IMR-90 (cell line): ENCODE measurements around the gene EZR. TPM values are rescaled to one million over a fixed set of nuclear protein-coding genes. Genes with fewer than 3 reads are reported as not detected.

Source experiments
- ATAC-seq: fragments of 200-7000 bp; cut with Tn5 transposase; 2 replicates; pipeline ENCODE4 v1.9.1; 2020; ENCODE audit warnings: low read depth, mild to moderate bottlenecking, moderate library complexity
- BruUV-seq: library from RNA; stranded (reverse); fragments of 400-500 nt; replicated peaks from 2 replicates; lab custom pipeline; 2021; lab: Mats Ljungman, UMichigan
- CTCF ChIA-PET: fragments of 300-600 bp; formaldehyde crosslinking; extraction: SDS; loops from one replicate; lab custom pipeline; 2021; ENCODE audit warnings: antibody characterized with exemption; lab: Yijun Ruan, JAX
- POLR2A ChIA-PET: fragments of 300-600 bp; sonication (Branson Sonifier 250); formaldehyde crosslinking; loops from one replicate; lab custom pipeline; 2022; ENCODE audit warnings: antibody characterized with exemption; ENCODE audit not compliant: unreplicated experiment; lab: Charles Lee
- DNase-seq: peaks from one replicate; pipeline ENCODE4 v3.0.0; 2013
- H2AFZ ChIP-seq: replicated peaks from 2 replicates; pipeline ENCODE3; 2013; ENCODE audit warnings: low read length, mild to moderate bottlenecking; ENCODE audit not compliant: poor library complexity
- H2AK5ac ChIP-seq: 2 replicates; pipeline ENCODE4 v1.6.1; 2013; ENCODE audit warnings: low read depth, low read length, inconsistent platforms
- H2AK9ac ChIP-seq: replicated peaks from 2 replicates; pipeline ENCODE3; 2013; ENCODE audit warnings: mild to moderate bottlenecking, low read depth, low read length, moderate library complexity; ENCODE audit not compliant: poor library complexity
- H2BK120ac ChIP-seq: 2 replicates; pipeline ENCODE4 v1.6.1; 2013; ENCODE audit warnings: low read depth, low read length, inconsistent platforms
- H2BK15ac ChIP-seq: 3 replicates; pipeline ENCODE4 v1.6.1; 2013; ENCODE audit warnings: low read depth, low read length, inconsistent platforms
- H2BK20ac ChIP-seq: 2 replicates; pipeline ENCODE4 v1.6.1; 2013; ENCODE audit warnings: low read depth, mild to moderate bottlenecking, inconsistent platforms, low read length, moderate library complexity
- H2BK5ac ChIP-seq: 2 replicates; pipeline ENCODE4 v1.6.1; 2013; ENCODE audit warnings: mild to moderate bottlenecking, low read depth, low read length, inconsistent platforms; ENCODE audit not compliant: poor library complexity, severe bottlenecking
- H3K14ac ChIP-seq: replicated peaks from 2 replicates; pipeline ENCODE4 v1.6.1; 2013; ENCODE audit warnings: low read depth, low read length, inconsistent platforms
- H3K18ac ChIP-seq: 2 replicates; pipeline ENCODE4 v1.6.1; 2013; ENCODE audit warnings: low read depth, low read length, control low read depth
- H3K23ac ChIP-seq: 2 replicates; pipeline ENCODE4 v1.6.1; 2013; ENCODE audit warnings: low read depth, low read length, inconsistent platforms
- H3K27ac ChIP-seq: 2 replicates; pipeline ENCODE4 v1.5.1; 2013; ENCODE audit warnings: mild to moderate bottlenecking, control low read depth, low read length; ENCODE audit not compliant: insufficient read depth
- H3K27me3 ChIP-seq: 2 replicates; pipeline ENCODE4 v1.6.1; 2013; ENCODE audit warnings: low read length; ENCODE audit not compliant: control insufficient read depth, insufficient read depth
- H3K36me3 ChIP-seq: 2 replicates; pipeline ENCODE4 v1.6.1; 2013; ENCODE audit warnings: low read length, mixed read lengths; ENCODE audit not compliant: control insufficient read depth, insufficient read depth
- H3K4ac ChIP-seq: 2 replicates; pipeline ENCODE4 v1.6.1; 2013; ENCODE audit warnings: low read depth, low read length, inconsistent platforms
- H3K4me1 ChIP-seq: 2 replicates; pipeline ENCODE4 v1.6.1; 2013; ENCODE audit warnings: low read length, mixed read lengths; ENCODE audit not compliant: control insufficient read depth, insufficient read depth
- H3K4me2 ChIP-seq: 2 replicates; pipeline ENCODE4 v1.6.1; 2013; ENCODE audit warnings: low read depth, mild to moderate bottlenecking, control low read depth, low read length, moderate library complexity
- H3K4me3 ChIP-seq: 2 replicates; pipeline ENCODE4 v1.5.1; 2013; ENCODE audit warnings: low read depth, mild to moderate bottlenecking, control low read depth, low read length, moderate library complexity; ENCODE audit not compliant: insufficient read depth
- H3K56ac ChIP-seq: 2 replicates; pipeline ENCODE4 v1.6.1; 2013; ENCODE audit warnings: low read length, inconsistent platforms; ENCODE audit not compliant: insufficient read depth; ENCODE audit errors: extremely low read depth
- H3K79me1 ChIP-seq, 2 experiments: 2 replicates each; pipeline ENCODE4 v1.6.1; 2013; ENCODE audit warnings: low read length in 2 of 2, inconsistent platforms in 1 of 2, low read depth in 1 of 2
- H3K9ac ChIP-seq: 2 replicates; pipeline ENCODE4 v1.6.1; 2013; ENCODE audit warnings: low read depth, low read length, control low read depth
- H3K9me1 ChIP-seq: 2 replicates; pipeline ENCODE4 v1.6.1; 2013; ENCODE audit warnings: low read length, inconsistent platforms; ENCODE audit not compliant: insufficient read depth
- H3K9me3 ChIP-seq: 2 replicates; pipeline ENCODE4 v1.6.1; 2013; ENCODE audit warnings: low read length; ENCODE audit not compliant: control insufficient read depth, insufficient read depth
- H4K20me1 ChIP-seq: 2 replicates; pipeline ENCODE4 v1.6.1; 2013; ENCODE audit warnings: low read length, inconsistent platforms; ENCODE audit not compliant: insufficient read depth
- H4K5ac ChIP-seq: 2 replicates; pipeline ENCODE4 v1.6.1; 2013; ENCODE audit warnings: mild to moderate bottlenecking, low read depth, low read length, control low read depth
- H4K8ac ChIP-seq, 2 experiments: 2 replicates each; pipeline ENCODE4 v1.6.1; 2013; ENCODE audit warnings: low read depth in 2 of 2, low read length in 2 of 2, control low read depth in 1 of 2, inconsistent platforms in 1 of 2
- H4K91ac ChIP-seq: 2 replicates; pipeline ENCODE4 v1.6.1; 2013; ENCODE audit warnings: low read depth, low read length, inconsistent platforms; ENCODE audit not compliant: insufficient read depth
- BHLHE40 ChIP-seq: fragments of 150-350 bp; IDR thresholded peaks from 2 replicates; pipeline ENCODE4 v1.6.1; 2016; ENCODE audit warnings: mild to moderate bottlenecking, low read depth, low read length
- MAFK ChIP-seq: IDR thresholded peaks from 2 replicates; pipeline ENCODE4 v1.6.1; 2012; ENCODE audit warnings: low read depth, low read length, improper control_type of control experiment
- MAZ ChIP-seq: IDR thresholded peaks from 2 replicates; pipeline ENCODE4 v1.6.1; 2012; ENCODE audit warnings: low read depth, mild to moderate bottlenecking, low read length, improper control_type of control experiment, moderate library complexity, borderline replicate concordance
- MXI1 ChIP-seq: IDR thresholded peaks from 2 replicates; pipeline ENCODE4 v1.6.1; 2012; ENCODE audit warnings: low read depth, mild to moderate bottlenecking, low read length, moderate library complexity, borderline replicate concordance
- POLR2A ChIP-seq: IDR thresholded peaks from 2 replicates; pipeline ENCODE4 v1.6.1; 2012; ENCODE audit warnings: mild to moderate bottlenecking, low read depth, low read length
- RAD21 ChIP-seq: IDR thresholded peaks from 2 replicates; pipeline ENCODE4 v1.6.1; 2012; ENCODE audit warnings: low read length, improper control_type of control experiment
- RCOR1 ChIP-seq: IDR thresholded peaks from 2 replicates; pipeline ENCODE4 v1.6.1; 2012; ENCODE audit warnings: mild to moderate bottlenecking, low read length, improper control_type of control experiment; ENCODE audit not compliant: insufficient replicate concordance
- SMC3 ChIP-seq: fragments of 150-350 bp; IDR thresholded peaks from 2 replicates; pipeline ENCODE4 v1.6.1; 2016; ENCODE audit warnings: low read depth, mild to moderate bottlenecking, antibody characterized with exemption, low read length, moderate library complexity
- WGBS, 2 experiments: methylation state at CpG; one replicate each; pipeline versions ENCODE4 v1.1.5 to v1.1.7; 2013; ENCODE audit warnings: missing lambda C conversion rate in 2 of 2; ENCODE audit not compliant: insufficient read length in 1 of 2; ENCODE audit errors: extremely low coverage in 2 of 2; 5-methylcytosine and 5-hydroxymethylcytosine counted together
- dilution Hi-C: fragments of 300-500 bp; cut with HindIII; formaldehyde crosslinking; loops from one replicate; pipeline ENCODE4 v1.14.3; 2018; ENCODE audit warnings: low sequenced_read_pairs; ENCODE audit not compliant: unreplicated experiment
- in situ Hi-C: fragments of 300-500 bp; cut with MboI; formaldehyde crosslinking; loops from 3 replicates; pipeline ENCODE4 v1.14.3; 2019; ENCODE audit warnings: low sequenced_read_pairs, inconsistent platforms, mixed read lengths
- intact Hi-C: fragments of 100-400 bp; cut with micrococcal nuclease; formaldehyde crosslinking; loops from 2 replicates; pipeline ENCODE4 v1.10.0; 2022
- polyA plus RNA-seq, 3 experiments: library from polyadenylated mRNA; depleted of rRNA; stranded (reverse); fragments of >200 nt; gene quantifications; 2 replicates each; pipeline ENCODE4 v1.2.3, GENCODE V29; 2012; ENCODE audit warnings: low replicate concordance in 1 of 3
- total RNA-seq: library from RNA; depleted of rRNA; stranded (reverse); fragments of >200 nt; gene quantifications from 2 replicates; pipeline ENCODE4 v1.2.3, GENCODE V29; 2012
- TF ChIP-seq, protein P1 (sequence below): fragments of 150-350 bp; IDR thresholded peaks from 2 replicates; pipeline ENCODE4 v1.6.1; 2016; ENCODE audit warnings: low read depth, mild to moderate bottlenecking, low read length, moderate library complexity, borderline replicate concordance

Gene EZR
- total and polyA plus RNA-seq, 2 of the 4 experiments (the other 2 are of a cell fraction): 83.8 to 145 TPM

DNA sequence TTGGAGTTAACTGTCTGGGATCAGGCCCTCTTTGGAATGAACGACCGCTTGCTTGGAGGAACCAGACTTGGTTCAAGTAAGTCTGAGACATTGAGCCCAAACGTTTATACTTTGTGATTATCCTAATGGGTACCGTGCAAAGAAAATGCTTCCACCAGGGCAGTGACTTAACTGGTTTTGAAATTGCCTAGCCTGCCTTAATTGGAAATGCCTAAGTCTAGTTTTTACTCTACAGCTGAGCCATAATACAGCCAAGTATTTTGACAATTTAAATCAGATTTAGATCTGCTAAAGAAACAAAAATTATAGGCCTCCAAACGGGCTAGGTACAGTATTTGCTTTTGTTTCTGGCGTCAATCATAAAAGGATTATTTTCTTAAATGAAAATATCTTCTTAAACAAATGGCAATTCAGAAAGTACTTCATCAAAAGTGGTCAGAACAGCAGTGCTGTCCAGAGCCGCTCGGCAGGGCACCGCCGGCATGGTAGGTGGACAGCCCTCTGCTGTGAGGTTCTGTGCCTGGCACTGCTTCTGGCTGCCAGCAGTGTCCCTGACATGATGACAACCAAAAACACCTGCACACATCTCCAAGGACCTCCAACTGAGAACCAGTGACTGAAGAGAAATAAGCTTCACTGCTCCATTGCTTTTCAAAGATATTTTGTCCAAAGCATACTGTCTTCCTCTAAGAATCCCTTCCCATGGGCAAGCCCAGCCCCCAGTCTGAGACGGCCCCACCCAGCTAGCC, 55.6 kb downstream of the EZR start:
- Histone ChIP-seq H3K9me3 (no peaks in the 10 kb centered on the region), H2BK20ac (no peak overlapping the region), H2BK5ac (no peak overlapping the region), H2AK5ac (no peak overlapping the region), H3K79me1 (no peaks in the 10 kb centered on the region), H4K91ac (no peak overlapping the region), H3K14ac (no peak overlapping the region), H3K9me1 (peaks cover 5% of the 10 kb centered on the region; the same call in 1 of the 2 replicates), H2AK9ac (no peak overlapping the region), H3K27ac (no peak overlapping the region), H3K4me1 (no peaks in the 10 kb centered on the region; the same call in 1 of the 2 replicates), H3K4ac (no peak overlapping the region), H3K56ac (no peak overlapping the region), H3K23ac (no peak overlapping the region), H3K9ac (no peak overlapping the region), H4K8ac (no peak overlapping the region), H2BK15ac (no peak overlapping the region), H3K4me3 (no peak overlapping the region), H3K36me3 (peaks cover 31% of the 10 kb centered on the region), H3K18ac (no peak overlapping the region), H4K5ac (no peak overlapping the region), H2AFZ (no peak overlapping the region), H3K27me3 (no peaks in the 10 kb centered on the region), H3K4me2 (no peak overlapping the region), H4K20me1 (no peaks in the 10 kb centered on the region; the same call in 1 of the 2 replicates), H2BK120ac (no peak overlapping the region)
- BruUV-seq: no TSS peak
- dilution Hi-C loops: no loop called here
- no peak for TF ChIP-seq MXI1
- no peak for TF ChIP-seq MAZ
- TF ChIP-seq RAD21: no peak
- TF ChIP-seq SMC3: no peak
- TF ChIP-seq BHLHE40: no peak
- TF ChIP-seq MAFK: no peak
- no peak for TF ChIP-seq RCOR1
- TF ChIP-seq, protein P1, sequence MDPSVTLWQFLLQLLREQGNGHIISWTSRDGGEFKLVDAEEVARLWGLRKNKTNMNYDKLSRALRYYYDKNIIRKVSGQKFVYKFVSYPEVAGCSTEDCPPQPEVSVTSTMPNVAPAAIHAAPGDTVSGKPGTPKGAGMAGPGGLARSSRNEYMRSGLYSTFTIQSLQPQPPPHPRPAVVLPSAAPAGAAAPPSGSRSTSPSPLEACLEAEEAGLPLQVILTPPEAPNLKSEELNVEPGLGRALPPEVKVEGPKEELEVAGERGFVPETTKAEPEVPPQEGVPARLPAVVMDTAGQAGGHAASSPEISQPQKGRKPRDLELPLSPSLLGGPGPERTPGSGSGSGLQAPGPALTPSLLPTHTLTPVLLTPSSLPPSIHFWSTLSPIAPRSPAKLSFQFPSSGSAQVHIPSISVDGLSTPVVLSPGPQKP: no peak
- TF ChIP-seq POLR2A: no peak
- in situ Hi-C loops: no loop called here
- ChIA-PET POLR2A (interaction anchor here (0.5 kb wide), 1 partner anchor 191 kb away, joined by 3 read pairs; no protein-coding TSS in a partner anchor), CTCF (no interaction called here)
- DNase-seq: no peak
- ATAC-seq: no peak
- intact Hi-C loops: no loop called here
- WGBS, 2 experiments: 87% methylated on average over 7 of the region's 11 CpGs; no CpG with 5 or more reads in 1 of the 2 experiments
